HG02973 (cell line): ENCODE data around the gene IKBKG.
"Not testable (repeated sequence)": the region's sequence is repeated elsewhere in the genome, so short reads cannot be mapped to it uniquely, and the experiment has no call there.

Experiments
- ATAC-seq: cut with Tn5 transposase; IDR thresholded peaks from one replicate; pipeline ENCODE4 v1.9.1; 2021; ENCODE audit warnings: moderate library complexity; ENCODE audit not compliant: unreplicated experiment

Gene IKBKG

GRCh38 chrX:154602766-154603437 lies 55.5 kb downstream of the IKBKG start:
- no peak for ATAC-seq

DNA sequence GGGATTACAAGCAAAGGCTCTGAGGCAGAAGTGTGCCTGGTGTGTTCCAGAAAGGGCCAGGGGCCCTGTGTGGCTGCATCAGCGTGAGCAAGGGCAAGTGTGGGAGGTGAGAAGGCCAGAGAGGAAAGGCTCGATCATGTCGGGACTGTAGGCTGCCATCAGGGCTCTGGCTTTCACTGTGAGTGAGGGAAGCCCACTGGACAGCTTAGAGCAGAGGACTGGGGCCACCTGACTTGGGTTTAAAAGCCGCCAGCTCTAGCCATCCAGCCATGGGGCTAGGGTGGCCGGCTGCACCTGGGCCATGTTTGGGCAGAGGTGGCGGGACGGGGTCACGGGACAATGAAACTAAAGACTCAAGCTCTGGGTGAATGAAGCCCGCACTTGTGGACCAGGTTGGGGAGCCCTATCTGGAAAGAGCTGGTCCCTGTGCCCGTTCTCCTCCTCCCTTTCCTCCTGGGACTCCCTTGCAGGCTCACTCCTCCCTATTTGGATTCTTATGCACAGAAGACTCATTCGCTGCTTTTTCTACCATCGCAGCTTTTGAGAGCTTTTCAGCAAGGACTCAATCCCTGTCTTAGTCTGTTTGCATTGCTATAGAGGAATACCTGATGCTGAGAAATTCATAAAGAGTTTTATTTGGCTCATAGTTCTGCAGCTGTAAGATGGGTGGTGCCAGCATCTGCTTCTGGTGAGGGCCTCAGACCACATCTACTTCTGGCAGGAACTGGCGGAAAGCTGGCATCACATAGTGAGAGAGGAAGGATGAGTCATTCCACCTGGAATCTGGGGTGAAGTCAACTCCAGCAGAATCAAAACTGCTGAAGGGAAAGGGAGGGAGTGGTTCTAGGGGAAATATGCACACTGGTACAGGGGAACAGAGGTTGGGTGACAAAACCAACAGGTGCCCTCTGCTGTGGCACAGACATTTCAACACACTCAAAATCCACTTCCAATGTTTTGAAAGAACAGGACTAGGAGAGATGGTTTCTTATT lies 56.3 kb downstream of the IKBKG start:
- no peak for ATAC-seq

GRCh38 chrX:154605566-154605965 lies 58.1 kb downstream of the IKBKG start:
- ATAC-seq, result no peak

GRCh38 chrX:154607370-154607769 lies 60.0 kb downstream of the IKBKG start:
- ATAC-seq, result no peak

GRCh38 chrX:154607976-154608375 lies 60.6 kb downstream of the IKBKG start:
- not testable (repeated sequence) for ATAC-seq

DNA sequence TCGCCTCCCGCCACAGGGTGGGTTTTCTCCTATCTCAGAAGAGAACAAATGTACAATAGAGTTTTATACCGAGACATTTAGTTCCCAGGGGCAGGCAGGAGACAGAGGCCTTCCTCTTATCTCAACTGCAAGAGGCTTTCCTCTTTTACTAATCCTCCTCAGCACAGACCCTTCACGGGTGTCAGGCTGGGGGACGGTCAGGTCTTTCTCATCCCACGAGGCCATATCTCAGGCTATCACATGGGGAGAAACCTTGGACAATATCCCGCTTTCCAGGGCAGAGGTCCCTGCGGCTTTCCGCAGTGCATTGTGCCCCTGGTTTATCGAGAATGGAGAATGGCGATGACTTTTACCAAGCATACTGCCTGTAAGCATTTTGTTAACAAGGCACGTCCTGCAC lies 61.4 kb downstream of the IKBKG start:
- not testable (repeated sequence) for ATAC-seq

DNA sequence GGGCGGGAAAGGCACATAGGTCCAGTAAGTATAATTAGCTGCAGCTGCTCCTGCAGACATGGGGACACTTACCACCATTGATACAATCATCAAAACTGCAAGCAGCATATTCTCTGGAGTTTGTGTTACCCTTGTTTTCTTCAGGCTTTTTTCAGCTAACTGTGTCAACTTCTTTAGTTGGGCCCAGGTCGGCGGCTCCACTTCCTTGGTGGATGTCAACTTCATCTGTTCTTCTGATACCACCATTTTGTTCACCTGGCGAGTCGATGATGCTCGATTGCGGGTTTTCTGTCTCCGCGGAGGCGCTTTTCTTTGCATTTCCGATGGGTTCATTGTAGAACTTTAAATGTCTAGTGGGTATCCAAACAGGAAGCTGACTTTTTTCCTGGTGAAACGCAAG lies 63.7 kb downstream of the IKBKG start:
- ATAC-seq, result not testable (repeated sequence)

DNA sequence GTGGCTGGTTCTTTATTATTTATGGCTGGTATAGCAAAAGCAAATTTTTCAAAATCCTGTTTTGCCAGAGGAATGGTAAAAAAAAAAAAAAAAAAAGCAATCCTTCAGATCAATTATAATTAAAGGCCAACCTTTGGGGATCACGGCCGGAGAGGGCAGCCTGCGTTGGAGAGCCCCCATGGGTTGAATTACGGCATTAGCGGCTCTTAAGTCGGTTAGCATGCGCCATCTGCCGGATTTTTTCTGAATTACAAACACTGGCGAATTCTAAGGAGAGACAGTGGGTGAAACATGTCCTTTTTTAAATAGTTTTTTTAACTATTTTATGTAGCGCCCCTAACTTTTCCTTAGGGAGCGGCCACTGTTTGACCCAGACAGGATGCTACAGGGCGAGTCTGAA lies 66.2 kb downstream of the IKBKG start:
- not testable (repeated sequence) for ATAC-seq
